Keratinocyte (primary cell): Measurements from ENCODE around the gene ASAP3. TPM values are rescaled to one million over a fixed set of nuclear protein-coding genes. Genes with fewer than 3 reads are reported as not detected.

Experiments used
- DNase-seq: peaks from one replicate; pipeline ENCODE4 v3.0.0-alpha.2; 2011; ENCODE audit warnings: low read depth, missing footprints, low spot score
- FAIRE-seq: peaks from 2 replicates; lab custom pipeline; 2011; peaks lifted over from hg19 to GRCh38; lab: Jason Lieb, UNC
- H2AFZ ChIP-seq: 2 replicates; pipeline ENCODE4 v1.6.0; 2012; ENCODE audit warnings: low read length, control low read depth, inconsistent platforms; ENCODE audit not compliant: control insufficient read depth
- H3K27ac ChIP-seq: 2 replicates; pipeline ENCODE4 v1.5.1; 2011; ENCODE audit warnings: low read length; ENCODE audit not compliant: control insufficient read depth, insufficient read depth
- H3K27me3 ChIP-seq: 3 replicates; pipeline ENCODE4 v1.6.0; 2011; ENCODE audit warnings: low read length; ENCODE audit not compliant: control insufficient read depth, insufficient read depth; ENCODE audit errors: extremely low read depth
- H3K36me3 ChIP-seq, 2 experiments: 2 replicates in 1 of 2; 3 replicates in 1 of 2; pipeline ENCODE4 v1.5.1; 2011; ENCODE audit warnings: low read length in 2 of 2, mild to moderate bottlenecking in 1 of 2; ENCODE audit not compliant: control insufficient read depth in 2 of 2, insufficient read depth in 2 of 2; ENCODE audit errors: extremely low read depth in 1 of 2
- H3K4me1 ChIP-seq: 3 replicates; pipeline ENCODE4 v1.5.1; 2011; ENCODE audit warnings: low read length; ENCODE audit not compliant: control insufficient read depth, insufficient read depth; ENCODE audit errors: extremely low read depth
- H3K4me2 ChIP-seq: 3 replicates; pipeline ENCODE4 v1.6.0; 2011; ENCODE audit warnings: low read depth, low read length; ENCODE audit not compliant: control insufficient read depth, insufficient read depth; ENCODE audit errors: extremely low read depth
- H3K4me3 ChIP-seq, 3 experiments: fragments of 200-600 bp in 1 of 3; sonication (generic) in 1 of 3; 2 replicates in 2 of 3; 3 replicates in 1 of 3; pipeline ENCODE4 v1.5.1; 2011 to 2016; ENCODE audit warnings: low read length in 3 of 3, mild to moderate bottlenecking in 3 of 3, control low read depth in 2 of 3, inconsistent platforms in 1 of 3, low read depth in 1 of 3, mixed read lengths in 1 of 3, mixed run types in 1 of 3, moderate library complexity in 1 of 3; ENCODE audit not compliant: control insufficient read depth in 2 of 3, insufficient read depth in 2 of 3; ENCODE audit errors: extremely low read depth in 1 of 3
- H3K79me2 ChIP-seq: 2 replicates; pipeline ENCODE4 v1.6.0; 2012; ENCODE audit warnings: low read length; ENCODE audit not compliant: control insufficient read depth, insufficient read depth
- H3K9ac ChIP-seq: 3 replicates; pipeline ENCODE4 v1.6.0; 2011; ENCODE audit warnings: low read length; ENCODE audit not compliant: control insufficient read depth, insufficient read depth; ENCODE audit errors: extremely low read depth
- H3K9me1 ChIP-seq: 3 replicates; pipeline ENCODE4 v1.6.0; 2011; ENCODE audit warnings: low read length; ENCODE audit not compliant: control insufficient read depth, insufficient read depth; ENCODE audit errors: extremely low read depth
- H3K9me3 ChIP-seq: 2 replicates; pipeline ENCODE4 v1.5.1; 2012; ENCODE audit warnings: low read depth, low read length; ENCODE audit not compliant: control insufficient read depth
- H4K20me1 ChIP-seq: 3 replicates; pipeline ENCODE4 v1.6.0; 2011; ENCODE audit warnings: low read length; ENCODE audit not compliant: control insufficient read depth, insufficient read depth; ENCODE audit errors: extremely low read depth
- EZH2 ChIP-seq: IDR thresholded peaks from one replicate; pipeline ENCODE4 v1.6.1; 2012; ENCODE audit warnings: inconsistent platforms, mild to moderate bottlenecking, low read length, moderate library complexity
- dilution Hi-C: fragments of 300-500 bp; cut with MboI; formaldehyde crosslinking; loops from one replicate; pipeline ENCODE4 v1.7.0; 2020; ENCODE audit warnings: low sequenced_read_pairs; ENCODE audit not compliant: extremely low pct_ligation_motif_present
- polyA plus RNA-seq, 5 experiments: library from polyadenylated mRNA; depleted of rRNA in 3 of 5; stranded (reverse) in 3 of 5; stranded (forward) in 1 of 5; unstranded in 1 of 5; fragments of >200 nt; gene quantifications; 1 replicate in 1 of 5; 2 replicates in 3 of 5; 3 replicates in 1 of 5; pipeline versions ENCODE4 v1.2.1 to v1.2.3, GENCODE V29; 2011 to 2012; ENCODE audit warnings: missing spikeins in 2 of 5, low read depth in 1 of 5, low replicate concordance in 1 of 5
- TF ChIP-seq, protein P1 (sequence below), 3 experiments: IDR thresholded peaks in 1 of 3; conservative IDR thresholded peaks in 1 of 3; optimal IDR thresholded peaks in 1 of 3; 2 replicates in 2 of 3; 3 replicates in 1 of 3; pipeline versions ENCODE3 to v1.5.1; 2011; ENCODE audit warnings: low read length in 3 of 3, mild to moderate bottlenecking in 3 of 3, moderate library complexity in 2 of 3, control low read depth in 1 of 3, inconsistent platforms in 1 of 3; ENCODE audit not compliant: insufficient read depth in 2 of 3; ENCODE audit errors: extremely low read depth in 1 of 3

Gene ASAP3
- polyA plus RNA-seq, 1 donor (not counting 4 experiments of a cell fraction or from before 2014, with no cell fraction given): 11.4 TPM

- Histone ChIP-seq H3K4me3 (no peak overlapping the region), H3K9me3 (no peaks in the 10 kb centered on the region), H3K4me2 (no peak overlapping the region), H3K36me3 (no peaks in the 10 kb centered on the region), H3K9ac (no peak overlapping the region), H2AFZ (no peak overlapping the region), H3K9me1 (no peaks in the 10 kb centered on the region), H4K20me1 (no peaks in the 10 kb centered on the region), H3K27ac (no peak overlapping the region), H3K27me3 (no peaks in the 10 kb centered on the region), H3K4me1 (peaks cover 35% of the 10 kb centered on the region), H3K79me2 (no peaks in the 10 kb centered on the region)
- TF ChIP-seq, protein P1, sequence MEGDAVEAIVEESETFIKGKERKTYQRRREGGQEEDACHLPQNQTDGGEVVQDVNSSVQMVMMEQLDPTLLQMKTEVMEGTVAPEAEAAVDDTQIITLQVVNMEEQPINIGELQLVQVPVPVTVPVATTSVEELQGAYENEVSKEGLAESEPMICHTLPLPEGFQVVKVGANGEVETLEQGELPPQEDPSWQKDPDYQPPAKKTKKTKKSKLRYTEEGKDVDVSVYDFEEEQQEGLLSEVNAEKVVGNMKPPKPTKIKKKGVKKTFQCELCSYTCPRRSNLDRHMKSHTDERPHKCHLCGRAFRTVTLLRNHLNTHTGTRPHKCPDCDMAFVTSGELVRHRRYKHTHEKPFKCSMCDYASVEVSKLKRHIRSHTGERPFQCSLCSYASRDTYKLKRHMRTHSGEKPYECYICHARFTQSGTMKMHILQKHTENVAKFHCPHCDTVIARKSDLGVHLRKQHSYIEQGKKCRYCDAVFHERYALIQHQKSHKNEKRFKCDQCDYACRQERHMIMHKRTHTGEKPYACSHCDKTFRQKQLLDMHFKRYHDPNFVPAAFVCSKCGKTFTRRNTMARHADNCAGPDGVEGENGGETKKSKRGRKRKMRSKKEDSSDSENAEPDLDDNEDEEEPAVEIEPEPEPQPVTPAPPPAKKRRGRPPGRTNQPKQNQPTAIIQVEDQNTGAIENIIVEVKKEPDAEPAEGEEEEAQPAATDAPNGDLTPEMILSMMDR (optimal IDR thresholded peaks at IDR 0.05 in 1 of 3, IDR thresholded peaks at IDR 0.05 in 1 of 3, conservative IDR thresholded peaks at IDR 0.05 in 1 of 3; ENCODE audit: extremely low read depth in 1 of 3, insufficient read depth in 2 of 3, low read length in 3 of 3): no peak
- TF ChIP-seq EZH2: no peak
- DNase-seq (no peak), FAIRE-seq (no peak)
- dilution Hi-C loops: no loop called here
Measured at GRCh38 chr1:23469372-23469982, 14.5 kb downstream of the ASAP3 start.

GRCh38 chr1:23466423-23466989, 17.5 kb downstream of the ASAP3 start:
- no peak for DNase-seq
- Histone ChIP-seq H3K79me2 (no peaks in the 10 kb centered on the region), H3K9ac (no peak overlapping the region), H3K4me2 (no peak overlapping the region), H3K27me3 (no peaks in the 10 kb centered on the region), H3K4me3 (no peak overlapping the region), H2AFZ (no peak overlapping the region), H3K36me3 (no peaks in the 10 kb centered on the region), H4K20me1 (no peaks in the 10 kb centered on the region), H3K27ac (no peak overlapping the region), H3K9me1 (no peaks in the 10 kb centered on the region), H3K9me3 (no peaks in the 10 kb centered on the region), H3K4me1 (peaks cover 13% of the 10 kb centered on the region)
- dilution Hi-C loops: no loop called here
- TF ChIP-seq, protein P1 (optimal IDR thresholded peaks at IDR 0.05 in 1 of 3, IDR thresholded peaks at IDR 0.05 in 1 of 3, conservative IDR thresholded peaks at IDR 0.05 in 1 of 3; ENCODE audit: extremely low read depth in 1 of 3, insufficient read depth in 2 of 3, low read length in 3 of 3): no peak
- TF ChIP-seq EZH2: no peak
- no peak for FAIRE-seq
